ENCODE measurements around the gene PEAK1. TPM values are rescaled to one million over a fixed set of nuclear protein-coding genes. Genes with fewer than 3 reads are reported as not detected.

Gene PEAK1
- total RNA-seq, 1 donor from 2014 or later, result 289 TPM

DNA sequence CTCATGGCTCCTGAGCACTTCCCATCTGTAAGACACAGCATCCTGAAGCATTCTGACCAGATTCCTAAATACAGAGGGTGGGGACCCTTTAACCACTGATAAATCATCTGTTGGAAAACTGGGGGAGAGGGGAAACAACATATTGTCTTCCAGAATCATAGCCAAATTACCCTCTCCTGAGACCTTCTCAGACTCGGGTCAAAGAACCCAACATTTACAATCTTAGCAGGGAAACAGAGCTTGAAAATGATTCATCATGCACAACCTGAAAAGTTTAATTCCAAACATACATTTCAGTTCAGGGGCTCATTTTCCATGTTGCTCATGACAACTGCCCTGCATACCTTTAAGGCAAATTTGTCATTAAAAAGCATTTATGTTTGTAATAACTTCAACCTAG is 300.5 kb downstream of the PEAK1 start:
- peaks cover 12% of the 10 kb centered on the region for H3K36me3 Mint-ChIP-seq (ENCODE audit: low read depth, unreplicated experiment)
- H3K27ac Mint-ChIP-seq (ENCODE audit: unreplicated experiment), result no peak overlapping the region
- H3K4me1 Mint-ChIP-seq (ENCODE audit: unreplicated experiment), result peaks cover 20% of the 10 kb centered on the region
- TF ChIP-seq, protein P1, sequence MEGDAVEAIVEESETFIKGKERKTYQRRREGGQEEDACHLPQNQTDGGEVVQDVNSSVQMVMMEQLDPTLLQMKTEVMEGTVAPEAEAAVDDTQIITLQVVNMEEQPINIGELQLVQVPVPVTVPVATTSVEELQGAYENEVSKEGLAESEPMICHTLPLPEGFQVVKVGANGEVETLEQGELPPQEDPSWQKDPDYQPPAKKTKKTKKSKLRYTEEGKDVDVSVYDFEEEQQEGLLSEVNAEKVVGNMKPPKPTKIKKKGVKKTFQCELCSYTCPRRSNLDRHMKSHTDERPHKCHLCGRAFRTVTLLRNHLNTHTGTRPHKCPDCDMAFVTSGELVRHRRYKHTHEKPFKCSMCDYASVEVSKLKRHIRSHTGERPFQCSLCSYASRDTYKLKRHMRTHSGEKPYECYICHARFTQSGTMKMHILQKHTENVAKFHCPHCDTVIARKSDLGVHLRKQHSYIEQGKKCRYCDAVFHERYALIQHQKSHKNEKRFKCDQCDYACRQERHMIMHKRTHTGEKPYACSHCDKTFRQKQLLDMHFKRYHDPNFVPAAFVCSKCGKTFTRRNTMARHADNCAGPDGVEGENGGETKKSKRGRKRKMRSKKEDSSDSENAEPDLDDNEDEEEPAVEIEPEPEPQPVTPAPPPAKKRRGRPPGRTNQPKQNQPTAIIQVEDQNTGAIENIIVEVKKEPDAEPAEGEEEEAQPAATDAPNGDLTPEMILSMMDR (IDR thresholded peaks at IDR 0.05; ENCODE audit: unreplicated experiment), result no peak
- H3K4me3 Mint-ChIP-seq (ENCODE audit: unreplicated experiment), result no peak overlapping the region
- no peak for DNase-seq (ENCODE audit: low spot score)
- H3K27me3 Mint-ChIP-seq (ENCODE audit: unreplicated experiment), result peaks cover 1% of the 10 kb centered on the region
- H3K9me3 Mint-ChIP-seq (ENCODE audit: unreplicated experiment), result no peaks in the 10 kb centered on the region

DNA sequence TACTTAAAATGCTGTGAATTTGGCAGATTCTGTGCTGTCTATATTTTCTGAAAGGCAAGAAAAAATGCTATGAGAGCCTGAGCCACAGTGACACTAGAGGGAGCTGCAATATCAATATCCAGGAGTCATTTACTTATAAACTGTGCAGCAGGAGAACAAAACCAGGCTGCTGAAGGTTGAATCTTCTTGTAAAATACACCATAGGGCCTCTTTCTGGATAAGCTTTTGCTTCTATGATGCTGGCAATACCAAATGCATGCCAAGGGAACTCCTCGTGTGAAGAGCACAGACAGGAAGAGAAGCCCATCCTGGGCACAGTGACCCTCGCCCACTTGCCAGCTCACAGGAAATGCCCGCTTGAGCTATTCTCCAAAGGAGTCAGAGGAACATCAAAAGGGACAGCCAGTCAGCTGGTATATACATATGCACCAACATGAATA is 301.0 kb downstream of the PEAK1 start:
- Mint-ChIP-seq H3K4me1 (ENCODE audit: unreplicated experiment) (peaks cover 16% of the 10 kb centered on the region), H3K27me3 (ENCODE audit: unreplicated experiment) (peaks cover 1% of the 10 kb centered on the region), H3K27ac (ENCODE audit: unreplicated experiment) (no peak overlapping the region), H3K4me3 (ENCODE audit: unreplicated experiment) (no peak overlapping the region), H3K9me3 (ENCODE audit: unreplicated experiment) (no peaks in the 10 kb centered on the region), H3K36me3 (ENCODE audit: low read depth, unreplicated experiment) (peaks cover 13% of the 10 kb centered on the region)
- DNase-seq (ENCODE audit: low spot score), result no peak
- TF ChIP-seq, protein P1 (IDR thresholded peaks at IDR 0.05; ENCODE audit: unreplicated experiment), result peak; percentile 19

DNA sequence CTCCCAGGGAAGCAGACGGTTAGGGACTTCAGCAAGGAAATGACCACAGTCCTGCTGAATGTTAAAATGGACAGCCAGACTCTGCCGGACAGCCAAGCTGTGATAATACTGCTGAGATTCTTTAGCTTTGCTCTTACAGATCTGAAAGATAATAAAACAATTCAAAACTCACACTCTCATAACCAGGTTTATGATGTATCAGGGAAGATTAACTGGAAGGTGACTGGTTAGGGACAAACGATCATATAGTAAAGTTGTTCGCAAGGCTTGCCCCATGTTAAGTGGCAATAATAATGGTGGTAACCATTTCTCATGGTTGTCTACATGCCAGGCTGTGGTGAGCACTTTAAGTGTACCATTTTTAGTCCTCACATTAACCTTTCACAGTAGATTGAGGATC is 304.7 kb downstream of the PEAK1 start:
- Mint-ChIP-seq H3K4me3 (ENCODE audit: unreplicated experiment) (peak overlapping the region; percentile 45), H3K27ac (ENCODE audit: unreplicated experiment) (peak overlapping the region; percentile 28), H3K9me3 (ENCODE audit: unreplicated experiment) (no peaks in the 10 kb centered on the region), H3K27me3 (ENCODE audit: unreplicated experiment) (peaks cover 5% of the 10 kb centered on the region), H3K36me3 (ENCODE audit: low read depth, unreplicated experiment) (peaks cover 31% of the 10 kb centered on the region), H3K4me1 (ENCODE audit: unreplicated experiment) (peaks cover 16% of the 10 kb centered on the region)
- TF ChIP-seq, protein P1 (IDR thresholded peaks at IDR 0.05; ENCODE audit: unreplicated experiment), result no peak
- no peak for DNase-seq (ENCODE audit: low spot score)

DNA sequence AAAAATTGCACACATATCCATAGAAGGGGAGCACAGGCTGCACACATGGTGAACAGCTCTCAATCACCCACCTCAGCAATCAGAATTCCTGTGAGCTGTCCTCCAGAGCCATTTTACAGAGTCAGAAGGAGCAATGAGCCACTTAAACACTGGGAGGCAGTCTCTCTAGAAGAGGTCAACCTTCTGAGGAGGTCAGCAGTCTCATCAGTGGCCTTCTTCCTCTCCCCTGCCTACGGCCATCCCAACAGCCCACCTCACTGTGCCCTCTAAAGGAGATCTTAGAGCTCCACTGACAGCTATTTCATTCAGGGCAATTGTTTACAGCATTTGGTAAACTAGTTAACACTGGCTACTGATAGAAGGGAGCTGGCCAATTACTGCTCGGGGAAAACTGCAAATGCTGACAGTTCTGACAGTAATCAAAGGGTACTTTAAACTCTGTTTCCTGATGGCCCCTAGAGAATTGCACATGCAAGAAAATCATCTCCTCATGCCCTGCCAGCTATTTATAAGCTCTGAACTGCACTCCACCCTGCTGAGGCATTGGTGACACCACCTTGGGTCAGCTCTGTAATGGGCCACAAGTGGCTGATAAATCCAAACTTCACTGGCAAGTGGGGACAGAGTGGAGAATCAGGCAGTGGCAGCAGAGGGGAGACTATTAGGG is 306.9 kb downstream of the PEAK1 start:
- Mint-ChIP-seq H3K27me3 (ENCODE audit: unreplicated experiment) (peaks cover 5% of the 10 kb centered on the region), H3K36me3 (ENCODE audit: low read depth, unreplicated experiment) (peaks cover 38% of the 10 kb centered on the region), H3K4me1 (ENCODE audit: unreplicated experiment) (peaks cover 8% of the 10 kb centered on the region), H3K9me3 (ENCODE audit: unreplicated experiment) (no peaks in the 10 kb centered on the region), H3K4me3 (ENCODE audit: unreplicated experiment) (no peak overlapping the region), H3K27ac (ENCODE audit: unreplicated experiment) (no peak overlapping the region)
- TF ChIP-seq, protein P1 (IDR thresholded peaks at IDR 0.05; ENCODE audit: unreplicated experiment), result no peak
- DNase-seq (ENCODE audit: low spot score), result no peak

DNA sequence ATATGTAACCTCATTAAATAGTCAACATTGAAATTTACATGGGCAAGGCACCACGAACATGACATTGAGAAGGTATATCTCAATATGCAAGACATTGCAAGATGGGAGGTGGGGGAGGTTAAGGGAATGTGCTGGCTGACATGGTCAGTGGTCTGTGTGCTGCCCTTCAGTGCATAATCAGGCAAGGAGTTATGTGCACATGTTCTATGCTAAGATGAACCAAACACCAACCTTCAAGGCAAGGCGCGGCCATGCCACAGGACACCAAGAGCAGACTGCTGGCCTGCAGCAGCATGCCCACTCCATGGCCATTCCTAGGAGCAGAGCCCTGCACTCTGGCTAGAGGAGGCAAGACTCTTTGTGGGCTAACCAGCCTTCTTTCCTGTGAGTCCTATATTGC is 308.1 kb downstream of the PEAK1 start:
- TF ChIP-seq, protein P1 (IDR thresholded peaks at IDR 0.05; ENCODE audit: unreplicated experiment), result no peak
- peaks cover 15% of the 10 kb centered on the region for H3K4me1 Mint-ChIP-seq (ENCODE audit: unreplicated experiment)
- DNase-seq (ENCODE audit: low spot score), result no peak
- H3K36me3 Mint-ChIP-seq (ENCODE audit: low read depth, unreplicated experiment), result peaks cover 39% of the 10 kb centered on the region
- H3K27ac Mint-ChIP-seq (ENCODE audit: unreplicated experiment), result no peak overlapping the region
- H3K4me3 Mint-ChIP-seq (ENCODE audit: unreplicated experiment), result no peak overlapping the region
- peaks cover 5% of the 10 kb centered on the region for H3K27me3 Mint-ChIP-seq (ENCODE audit: unreplicated experiment)
- H3K9me3 Mint-ChIP-seq (ENCODE audit: unreplicated experiment), result no peaks in the 10 kb centered on the region
